Ishikawa (cell line): ENCODE data around the gene ACSS1.

ENCODE experiments used
- EGR1 ChIP-seq: IDR thresholded peaks from 2 replicates; pipeline ENCODE4 v1.6.1; 2012
- EP300 ChIP-seq: IDR thresholded peaks from 2 replicates; pipeline ENCODE4 v1.6.1; 2012; ENCODE audit warnings: borderline replicate concordance
- FOXM1 ChIP-seq: IDR thresholded peaks from 2 replicates; pipeline ENCODE4 v1.6.1; 2012; ENCODE audit warnings: low read depth, borderline replicate concordance
- NFIC ChIP-seq: IDR thresholded peaks from 2 replicates; pipeline ENCODE4 v1.6.1; 2012
- YY1 ChIP-seq: IDR thresholded peaks from 2 replicates; pipeline ENCODE4 v1.6.1; 2012; ENCODE audit warnings: low read depth
- TF ChIP-seq, protein P1 (sequence below): IDR thresholded peaks from 2 replicates; pipeline ENCODE4 v1.6.1; 2012
- TF ChIP-seq, protein P2 (sequence below): IDR thresholded peaks from 2 replicates; pipeline ENCODE4 v1.6.1; 2012; ENCODE audit warnings: low read depth, mild to moderate bottlenecking
- TF ChIP-seq, protein P3 (sequence below): IDR thresholded peaks from 2 replicates; pipeline ENCODE4 v1.6.1; 2012

DNA sequence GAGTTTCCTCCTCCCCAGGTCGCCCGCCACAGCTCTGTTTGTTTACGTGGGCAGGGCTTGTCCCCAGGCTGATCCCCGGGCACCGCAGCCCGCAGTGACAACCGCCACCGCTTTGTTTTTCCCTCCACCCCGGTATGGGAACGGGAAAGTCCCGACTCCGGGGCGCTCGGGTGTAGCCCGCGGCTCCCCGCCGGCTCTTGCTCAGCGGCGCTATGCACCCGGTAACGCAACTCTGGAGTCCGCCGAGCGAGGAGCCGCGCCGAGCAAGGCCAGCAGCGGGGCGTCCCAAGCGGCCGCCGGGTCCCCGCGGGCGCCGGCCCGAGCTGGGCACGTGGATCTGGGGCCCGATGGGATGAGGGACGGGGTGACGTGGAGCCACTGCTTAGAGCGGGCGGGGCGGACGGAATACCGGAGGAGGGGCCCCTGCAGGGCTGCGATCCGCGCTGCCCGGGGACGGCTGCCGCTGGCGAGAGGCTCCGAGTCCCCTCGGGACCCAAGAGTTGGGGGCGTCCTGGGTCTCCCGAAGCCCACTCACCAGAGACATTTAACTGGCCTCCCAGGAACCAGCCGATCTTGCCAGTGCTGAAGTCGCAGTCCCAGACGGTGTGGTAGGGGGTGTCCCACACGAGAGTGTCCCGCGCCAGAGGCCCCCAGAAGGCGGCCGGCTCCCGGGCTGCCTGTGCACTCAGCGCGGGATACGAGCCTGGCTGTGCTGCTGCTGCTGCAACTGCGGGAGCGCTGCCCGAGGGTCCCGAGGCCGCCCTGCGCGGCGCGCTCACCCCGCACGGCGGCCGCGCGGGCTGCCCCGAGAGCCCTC, 497 bp downstream of the ACSS1 start:
- TF ChIP-seq EP300 (no peak), FOXM1 (no peak), EGR1 (no peak), YY1 (no peak), NFIC (no peak)
- TF ChIP-seq, protein P1, sequence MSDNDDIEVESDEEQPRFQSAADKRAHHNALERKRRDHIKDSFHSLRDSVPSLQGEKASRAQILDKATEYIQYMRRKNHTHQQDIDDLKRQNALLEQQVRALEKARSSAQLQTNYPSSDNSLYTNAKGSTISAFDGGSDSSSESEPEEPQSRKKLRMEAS = peak; percentile 76
- TF ChIP-seq, protein P2, sequence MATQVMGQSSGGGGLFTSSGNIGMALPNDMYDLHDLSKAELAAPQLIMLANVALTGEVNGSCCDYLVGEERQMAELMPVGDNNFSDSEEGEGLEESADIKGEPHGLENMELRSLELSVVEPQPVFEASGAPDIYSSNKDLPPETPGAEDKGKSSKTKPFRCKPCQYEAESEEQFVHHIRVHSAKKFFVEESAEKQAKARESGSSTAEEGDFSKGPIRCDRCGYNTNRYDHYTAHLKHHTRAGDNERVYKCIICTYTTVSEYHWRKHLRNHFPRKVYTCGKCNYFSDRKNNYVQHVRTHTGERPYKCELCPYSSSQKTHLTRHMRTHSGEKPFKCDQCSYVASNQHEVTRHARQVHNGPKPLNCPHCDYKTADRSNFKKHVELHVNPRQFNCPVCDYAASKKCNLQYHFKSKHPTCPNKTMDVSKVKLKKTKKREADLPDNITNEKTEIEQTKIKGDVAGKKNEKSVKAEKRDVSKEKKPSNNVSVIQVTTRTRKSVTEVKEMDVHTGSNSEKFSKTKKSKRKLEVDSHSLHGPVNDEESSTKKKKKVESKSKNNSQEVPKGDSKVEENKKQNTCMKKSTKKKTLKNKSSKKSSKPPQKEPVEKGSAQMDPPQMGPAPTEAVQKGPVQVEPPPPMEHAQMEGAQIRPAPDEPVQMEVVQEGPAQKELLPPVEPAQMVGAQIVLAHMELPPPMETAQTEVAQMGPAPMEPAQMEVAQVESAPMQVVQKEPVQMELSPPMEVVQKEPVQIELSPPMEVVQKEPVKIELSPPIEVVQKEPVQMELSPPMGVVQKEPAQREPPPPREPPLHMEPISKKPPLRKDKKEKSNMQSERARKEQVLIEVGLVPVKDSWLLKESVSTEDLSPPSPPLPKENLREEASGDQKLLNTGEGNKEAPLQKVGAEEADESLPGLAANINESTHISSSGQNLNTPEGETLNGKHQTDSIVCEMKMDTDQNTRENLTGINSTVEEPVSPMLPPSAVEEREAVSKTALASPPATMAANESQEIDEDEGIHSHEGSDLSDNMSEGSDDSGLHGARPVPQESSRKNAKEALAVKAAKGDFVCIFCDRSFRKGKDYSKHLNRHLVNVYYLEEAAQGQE = 0 out of 2 replicates have a peak, but pooled peaks have one; percentile 10
- TF ChIP-seq, protein P3, sequence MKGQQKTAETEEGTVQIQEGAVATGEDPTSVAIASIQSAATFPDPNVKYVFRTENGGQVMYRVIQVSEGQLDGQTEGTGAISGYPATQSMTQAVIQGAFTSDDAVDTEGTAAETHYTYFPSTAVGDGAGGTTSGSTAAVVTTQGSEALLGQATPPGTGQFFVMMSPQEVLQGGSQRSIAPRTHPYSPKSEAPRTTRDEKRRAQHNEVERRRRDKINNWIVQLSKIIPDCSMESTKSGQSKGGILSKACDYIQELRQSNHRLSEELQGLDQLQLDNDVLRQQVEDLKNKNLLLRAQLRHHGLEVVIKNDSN = peak; percentile 38; the same call in 1 of the 2 replicates
